Measurements from ENCODE around the gene CSMD2.

The CSMD2 gene

GRCh38 chr1:33655496-33655895 lies 509.5 kb downstream of the CSMD2 start:
- Histone ChIP-seq H2AFZ (ENCODE audit: low read depth, low read length) (no peak overlapping the region), H3K79me1 (replicated peaks; ENCODE audit: low read length, poor library complexity, severe bottlenecking) (no peaks in the 10 kb centered on the region), H2AK5ac (ENCODE audit: low read length, severe bottlenecking) (no peak overlapping the region), H3K4me3 (ENCODE audit: insufficient read depth in 1 of 2, low read depth in 1 of 2, low read length in 2 of 2) (no peak overlapping the region), H3K4me2 (ENCODE audit: low read length, poor library complexity, severe bottlenecking) (no peak overlapping the region), H4K91ac (ENCODE audit: low read length) (no peak overlapping the region), H3K9ac (ENCODE audit: low read length) (no peak overlapping the region), H3K14ac (ENCODE audit: low read length in 2 of 2) (no peak overlapping the region), H3K27ac (ENCODE audit: low read length, poor library complexity, severe bottlenecking) (no peak overlapping the region), H3K27me3 (ENCODE audit: control insufficient read depth in 1 of 2, insufficient read depth in 1 of 2, low read length in 2 of 2) (no peaks in the 10 kb centered on the region), H4K8ac (ENCODE audit: low read length) (no peak overlapping the region), H3K4ac (ENCODE audit: low read depth in 1 of 2, low read length in 2 of 2) (no peak overlapping the region), H2BK5ac (ENCODE audit: low read depth, low read length, poor library complexity, severe bottlenecking) (no peak overlapping the region), H2BK15ac (ENCODE audit: low read depth, poor library complexity, severe bottlenecking) (no peak overlapping the region), H3K9me3 (ENCODE audit: control insufficient read depth, low read length) (no peaks in the 10 kb centered on the region), H3K4me1 (ENCODE audit: control insufficient read depth, insufficient read depth, low read depth, low read length) (no peaks in the 10 kb centered on the region), H3K18ac (ENCODE audit: low read depth in 1 of 2, low read length in 2 of 2) (no peak overlapping the region), H2BK120ac (ENCODE audit: low read depth, low read length) (no peak overlapping the region), H3K36me3 (ENCODE audit: control insufficient read depth in 1 of 2, insufficient read depth in 2 of 2, low read depth in 1 of 2, low read length in 2 of 2) (peaks cover 0 to 26% of the 10 kb centered on the region in 2 experiments), H2BK12ac (ENCODE audit: low read length in 2 of 2) (no peak overlapping the region), H3K23ac (ENCODE audit: low read length in 2 of 2) (no peak overlapping the region)
- 77% methylated on average over 7 of the region's 7 CpGs for WGBS
- no peak for DNase-seq

DNA sequence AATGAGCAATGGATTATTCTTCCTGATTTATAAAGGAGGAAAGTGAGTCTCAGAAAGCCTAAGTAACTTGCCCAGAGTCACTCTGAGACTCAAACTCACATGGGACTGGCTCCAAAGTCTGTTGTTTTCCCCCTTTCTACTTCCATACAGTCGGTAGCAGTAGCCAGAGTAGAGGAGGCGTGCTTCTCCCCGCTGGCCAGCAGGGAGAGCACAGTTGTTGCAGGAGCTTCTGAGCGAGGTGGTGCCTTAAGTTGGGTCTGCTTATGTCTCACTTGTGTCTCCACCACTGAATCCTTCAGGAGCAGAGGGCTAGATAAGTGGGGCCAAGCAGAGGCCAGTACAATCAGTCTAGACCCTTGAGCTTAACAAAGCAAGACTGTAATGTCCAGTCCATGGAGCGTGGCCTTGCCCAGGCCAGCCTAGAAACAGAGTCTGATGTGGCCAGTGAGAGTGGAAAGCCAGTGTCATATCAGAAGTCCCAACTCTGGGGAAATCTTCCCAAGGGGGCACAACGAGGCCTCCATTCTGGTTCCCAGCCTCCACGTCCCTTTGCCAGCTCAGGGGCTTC lies 510.7 kb downstream of the CSMD2 start:
- Histone ChIP-seq H3K79me1 (replicated peaks; ENCODE audit: low read length, poor library complexity, severe bottlenecking) (no peaks in the 10 kb centered on the region), H3K9me3 (ENCODE audit: control insufficient read depth, low read length) (no peaks in the 10 kb centered on the region), H3K27me3 (ENCODE audit: control insufficient read depth in 1 of 2, insufficient read depth in 1 of 2, low read length in 2 of 2) (no peaks in the 10 kb centered on the region), H4K91ac (ENCODE audit: low read length) (no peak overlapping the region), H2BK5ac (ENCODE audit: low read depth, low read length, poor library complexity, severe bottlenecking) (no peak overlapping the region), H2BK15ac (ENCODE audit: low read depth, poor library complexity, severe bottlenecking) (no peak overlapping the region), H3K23ac (ENCODE audit: low read length in 2 of 2) (no peak overlapping the region), H3K27ac (ENCODE audit: low read length, poor library complexity, severe bottlenecking) (no peak overlapping the region), H2AK5ac (ENCODE audit: low read length, severe bottlenecking) (no peak overlapping the region), H2BK120ac (ENCODE audit: low read depth, low read length) (no peak overlapping the region), H3K9ac (ENCODE audit: low read length) (no peak overlapping the region), H3K4me3 (ENCODE audit: insufficient read depth in 1 of 2, low read depth in 1 of 2, low read length in 2 of 2) (no peak overlapping the region), H2BK12ac (ENCODE audit: low read length in 2 of 2) (no peak overlapping the region), H3K36me3 (ENCODE audit: control insufficient read depth in 1 of 2, insufficient read depth in 2 of 2, low read depth in 1 of 2, low read length in 2 of 2) (peaks cover 0 to 33% of the 10 kb centered on the region in 2 experiments), H3K4me2 (ENCODE audit: low read length, poor library complexity, severe bottlenecking) (no peak overlapping the region), H3K4me1 (ENCODE audit: control insufficient read depth, insufficient read depth, low read depth, low read length) (no peaks in the 10 kb centered on the region), H3K14ac (ENCODE audit: low read length in 2 of 2) (no peak overlapping the region), H3K18ac (ENCODE audit: low read depth in 1 of 2, low read length in 2 of 2) (no peak overlapping the region), H3K4ac (ENCODE audit: low read depth in 1 of 2, low read length in 2 of 2) (no peak overlapping the region), H4K8ac (ENCODE audit: low read length) (no peak overlapping the region), H2AFZ (ENCODE audit: low read depth, low read length) (no peak overlapping the region)
- 43% methylated on average over 7 of the region's 7 CpGs for WGBS
- DNase-seq = no peak

DNA sequence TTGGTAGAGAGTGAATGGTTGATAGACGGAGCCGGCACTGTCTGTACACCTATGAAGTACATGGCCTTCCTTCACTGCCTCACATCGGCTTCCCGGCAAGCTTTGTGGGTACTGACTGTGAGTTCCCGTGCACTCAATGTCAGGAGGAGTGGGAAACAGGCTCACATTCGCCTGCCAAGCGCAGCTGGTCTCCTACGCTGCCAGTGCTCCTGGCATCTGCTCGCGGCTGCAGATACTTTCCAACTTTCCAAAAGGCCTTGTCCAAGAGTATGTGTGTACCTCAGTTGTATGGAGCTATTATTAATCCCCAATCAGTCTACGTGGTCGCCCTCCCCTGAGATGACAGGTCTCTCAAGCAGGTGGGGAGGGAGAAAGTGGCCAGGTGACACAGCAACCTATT lies 511.8 kb downstream of the CSMD2 start:
- H2AFZ ChIP-seq (ENCODE audit: low read depth, low read length) = no peak overlapping the region
- H3K18ac ChIP-seq (ENCODE audit: low read depth in 1 of 2, low read length in 2 of 2) = no peak overlapping the region
- H3K4me2 ChIP-seq (ENCODE audit: low read length, poor library complexity, severe bottlenecking) = no peak overlapping the region

DNA sequence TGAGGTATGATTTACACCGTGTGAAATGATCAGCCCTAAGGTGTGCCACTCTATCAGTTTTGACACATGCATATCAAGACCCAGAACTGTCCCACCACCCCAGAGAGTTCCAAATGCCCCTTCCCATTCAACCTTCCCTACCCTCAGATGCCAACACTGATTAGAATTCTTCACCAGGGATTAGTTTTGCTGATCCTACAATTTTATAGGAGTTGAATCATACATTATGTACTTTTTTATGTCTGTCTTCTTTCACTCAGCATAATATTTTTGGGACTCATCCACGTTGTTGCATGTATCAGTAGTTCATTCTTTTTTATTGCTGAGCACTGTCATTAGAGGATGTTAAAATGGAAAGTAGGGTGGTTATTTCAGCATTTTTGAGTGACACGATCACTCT lies 514.3 kb downstream of the CSMD2 start:
- no peak overlapping the region for H3K4ac ChIP-seq (ENCODE audit: low read depth in 1 of 2, low read length in 2 of 2)
- H3K79me1 ChIP-seq (replicated peaks; ENCODE audit: low read length, poor library complexity, severe bottlenecking) = no peaks in the 10 kb centered on the region
- no peak overlapping the region for H2BK15ac ChIP-seq (ENCODE audit: low read depth, poor library complexity, severe bottlenecking)
- no peak overlapping the region for H2BK12ac ChIP-seq (ENCODE audit: low read length in 2 of 2)
- H3K27me3 ChIP-seq (ENCODE audit: control insufficient read depth in 1 of 2, insufficient read depth in 1 of 2, low read length in 2 of 2) = no peaks in the 10 kb centered on the region
- H3K14ac ChIP-seq (ENCODE audit: low read length in 2 of 2) = no peak overlapping the region
- no peak overlapping the region for H2AFZ ChIP-seq (ENCODE audit: low read depth, low read length)
- H3K18ac ChIP-seq (ENCODE audit: low read depth in 1 of 2, low read length in 2 of 2) = no peak overlapping the region
- H2BK120ac ChIP-seq (ENCODE audit: low read depth, low read length) = no peak overlapping the region
- no peak overlapping the region for H3K4me2 ChIP-seq (ENCODE audit: low read length, poor library complexity, severe bottlenecking)
- DNase-seq = no peak
- WGBS = 62% methylated on average over 3 of the region's 3 CpGs
- no peak overlapping the region for H3K4me3 ChIP-seq (ENCODE audit: insufficient read depth in 1 of 2, low read depth in 1 of 2, low read length in 2 of 2)
- H3K9ac ChIP-seq (ENCODE audit: low read length) = no peak overlapping the region
- H4K8ac ChIP-seq (ENCODE audit: low read length) = no peak overlapping the region
- H4K91ac ChIP-seq (ENCODE audit: low read length) = no peak overlapping the region
- no peaks in the 10 kb centered on the region for H3K4me1 ChIP-seq (ENCODE audit: control insufficient read depth, insufficient read depth, low read depth, low read length)
- no peaks in the 10 kb centered on the region for H3K9me3 ChIP-seq (ENCODE audit: control insufficient read depth, low read length)
- H3K36me3 ChIP-seq (ENCODE audit: control insufficient read depth in 1 of 2, insufficient read depth in 2 of 2, low read depth in 1 of 2, low read length in 2 of 2) = peaks cover 0 to 24% of the 10 kb centered on the region in 2 experiments
- no peak overlapping the region for H3K27ac ChIP-seq (ENCODE audit: low read length, poor library complexity, severe bottlenecking)
- no peak overlapping the region for H2BK5ac ChIP-seq (ENCODE audit: low read depth, low read length, poor library complexity, severe bottlenecking)
- H3K23ac ChIP-seq (ENCODE audit: low read length in 2 of 2) = no peak overlapping the region
- no peak overlapping the region for H2AK5ac ChIP-seq (ENCODE audit: low read length, severe bottlenecking)

More for the DNA sequence above, 511.8 kb downstream of the CSMD2 start:
- H2AK5ac ChIP-seq (ENCODE audit: low read length, severe bottlenecking) = no peak overlapping the region
- H3K23ac ChIP-seq (ENCODE audit: low read length in 2 of 2) = no peak overlapping the region
- H3K14ac ChIP-seq (ENCODE audit: low read length in 2 of 2) = no peak overlapping the region
- no peaks in the 10 kb centered on the region for H3K27me3 ChIP-seq (ENCODE audit: control insufficient read depth in 1 of 2, insufficient read depth in 1 of 2, low read length in 2 of 2)
- no peak overlapping the region for H3K27ac ChIP-seq (ENCODE audit: low read length, poor library complexity, severe bottlenecking)
- no peak overlapping the region for H2BK12ac ChIP-seq (ENCODE audit: low read length in 2 of 2)
- no peaks in the 10 kb centered on the region for H3K79me1 ChIP-seq (replicated peaks; ENCODE audit: low read length, poor library complexity, severe bottlenecking)
- H2BK5ac ChIP-seq (ENCODE audit: low read depth, low read length, poor library complexity, severe bottlenecking) = no peak overlapping the region
- H3K9me3 ChIP-seq (ENCODE audit: control insufficient read depth, low read length) = no peaks in the 10 kb centered on the region
- H2BK120ac ChIP-seq (ENCODE audit: low read depth, low read length) = no peak overlapping the region
- H2BK15ac ChIP-seq (ENCODE audit: low read depth, poor library complexity, severe bottlenecking) = no peak overlapping the region
- no peak overlapping the region for H4K91ac ChIP-seq (ENCODE audit: low read length)
- no peak overlapping the region for H3K4ac ChIP-seq (ENCODE audit: low read depth in 1 of 2, low read length in 2 of 2)
- no peak overlapping the region for H3K4me3 ChIP-seq (ENCODE audit: insufficient read depth in 1 of 2, low read depth in 1 of 2, low read length in 2 of 2)
- H3K4me1 ChIP-seq (ENCODE audit: control insufficient read depth, insufficient read depth, low read depth, low read length) = no peaks in the 10 kb centered on the region
- peaks cover 0 to 33% of the 10 kb centered on the region in 2 experiments for H3K36me3 ChIP-seq (ENCODE audit: control insufficient read depth in 1 of 2, insufficient read depth in 2 of 2, low read depth in 1 of 2, low read length in 2 of 2)
- DNase-seq = no peak
- H4K8ac ChIP-seq (ENCODE audit: low read length) = no peak overlapping the region
- H3K9ac ChIP-seq (ENCODE audit: low read length) = no peak overlapping the region
- WGBS = 89% methylated on average over 12 of the region's 12 CpGs
